ENCODE results near the gene NUP210. TPM values are rescaled to one million over a fixed set of nuclear protein-coding genes. Genes with fewer than 3 reads are reported as not detected.

NUP210 gene
- total RNA-seq, 1 experiment from 2014 or later, result 0.05 TPM

DNA sequence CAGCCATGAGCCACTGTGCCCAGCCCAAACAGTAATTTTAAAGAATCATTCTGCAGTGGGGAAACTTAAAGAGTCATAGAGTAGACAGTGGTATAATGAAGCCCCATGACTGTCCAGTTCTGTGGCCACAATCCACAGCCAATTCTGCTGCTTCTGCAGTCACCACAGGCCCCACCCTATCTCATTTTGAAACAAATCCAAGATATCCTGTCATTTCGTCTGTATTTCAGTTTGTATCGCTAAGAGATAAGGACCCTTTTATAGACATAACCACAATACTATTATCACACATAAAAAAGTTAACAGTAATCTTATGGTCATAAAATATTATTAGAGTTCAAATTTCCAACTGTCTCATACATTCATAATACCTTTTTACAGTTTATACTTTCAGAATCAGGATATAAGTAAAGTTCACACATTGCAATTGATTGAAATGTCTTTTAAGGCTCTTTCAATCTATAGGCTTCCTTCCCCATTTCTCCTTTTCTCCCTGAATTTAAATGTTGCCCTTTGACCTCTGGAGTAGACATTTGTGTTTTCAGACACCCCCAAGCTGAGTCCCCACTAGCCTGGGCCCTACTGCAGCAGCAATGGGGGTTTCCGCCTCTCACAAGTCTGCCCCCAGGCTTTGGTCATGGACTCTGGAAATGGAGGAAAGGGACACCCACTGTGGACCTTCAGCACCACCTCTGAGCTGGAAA lies 4.2 kb upstream of the NUP210 start:
- no peaks in the 10 kb centered on the region for H3K36me3 ChIP-seq
- no peaks in the 10 kb centered on the region for H3K9me3 ChIP-seq (replicated peaks)
- H3K4me3 ChIP-seq, result no peak overlapping the region
- DNase-seq (ENCODE audit: low read depth in 1 of 2, low spot score in 2 of 2), result no peak
- no peak overlapping the region for H3K27ac ChIP-seq
- H3K4me1 ChIP-seq (replicated peaks), result no peaks in the 10 kb centered on the region
- H3K27me3 ChIP-seq (replicated peaks), result peaks cover 9% of the 10 kb centered on the region; the same call in 1 of the 2 replicates

DNA sequence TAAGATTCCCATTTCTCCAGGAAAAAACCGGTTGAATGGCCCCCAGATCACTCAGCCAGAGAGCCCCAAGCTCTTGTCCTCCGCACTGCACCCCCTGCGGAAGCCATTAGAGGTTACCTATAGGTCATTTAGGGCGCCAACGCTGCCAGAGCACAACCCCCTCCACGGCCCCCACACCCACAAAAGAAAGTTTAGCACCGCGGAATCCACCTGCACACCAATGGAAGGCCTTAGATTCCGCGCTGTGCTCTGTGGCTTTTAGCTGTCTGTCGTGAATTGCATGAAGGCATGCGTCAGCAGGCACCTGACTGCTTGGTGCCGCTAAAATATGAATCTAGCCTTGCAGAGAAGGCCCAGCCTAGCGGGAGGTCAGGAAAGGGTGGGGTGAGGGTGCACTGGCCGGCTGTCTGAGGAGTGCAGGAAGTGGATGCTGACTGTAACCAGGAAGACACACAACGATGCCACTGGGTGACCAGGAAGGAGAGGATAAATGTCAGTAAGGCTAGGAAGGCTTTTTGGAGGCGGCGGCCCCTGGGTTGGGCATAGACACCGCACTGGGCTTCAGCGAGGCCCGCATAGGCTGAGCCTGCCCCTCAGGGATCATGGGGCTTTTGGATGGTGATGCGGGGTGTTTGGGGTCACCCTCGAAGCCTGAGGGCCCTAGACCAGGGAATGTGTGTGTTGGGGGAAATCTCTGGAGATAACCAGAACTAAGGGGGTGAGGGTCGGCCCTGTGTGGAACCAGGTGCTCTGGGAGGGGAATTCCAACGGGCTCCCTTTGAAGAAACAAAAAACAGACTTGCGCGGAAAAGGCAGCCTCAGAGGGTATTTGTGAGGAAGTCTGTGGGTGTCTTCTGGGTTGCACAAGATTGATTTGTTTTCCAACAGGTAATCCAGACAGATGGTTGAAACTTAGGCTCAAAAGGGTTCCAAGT lies 976 bp upstream of the NUP210 start:
- Histone ChIP-seq H3K27ac (no peak overlapping the region), H3K27me3 (replicated peaks) (peaks cover 9% of the 10 kb centered on the region; the same call in 1 of the 2 replicates)

DNA sequence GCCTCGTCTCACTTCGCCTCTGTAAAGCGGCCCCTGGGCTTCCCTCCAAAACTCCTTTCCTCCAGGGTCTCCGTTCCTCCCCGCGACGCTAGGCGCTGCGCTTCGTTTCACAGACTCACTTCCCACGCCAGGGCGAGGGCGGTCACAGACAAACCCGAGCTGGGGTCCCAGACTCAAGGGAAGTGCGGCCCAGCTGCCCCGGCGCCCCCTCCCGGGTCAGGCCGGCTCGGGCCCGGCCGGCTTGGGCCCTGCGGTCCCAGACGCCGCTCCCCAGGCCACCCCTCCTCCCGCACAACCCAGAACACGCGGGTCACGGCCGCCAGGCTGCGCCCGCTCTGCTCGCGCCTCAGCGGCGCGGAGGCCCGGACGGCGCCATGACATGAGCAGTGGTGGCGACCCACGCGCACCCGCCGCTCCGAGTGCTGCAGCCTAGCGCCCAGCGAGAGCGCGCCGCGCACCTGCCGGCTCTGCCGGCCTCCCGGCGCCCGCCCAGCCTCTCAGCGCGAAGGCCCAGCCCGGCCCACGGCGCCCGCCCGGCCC lies 547 bp downstream of the NUP210 start:
- Histone ChIP-seq H3K36me3 (no peaks in the 10 kb centered on the region), H3K4me1 (replicated peaks) (no peaks in the 10 kb centered on the region), H3K27me3 (replicated peaks) (peaks cover 9% of the 10 kb centered on the region; the same call in 1 of the 2 replicates), H3K4me3 (no peak overlapping the region), H3K9me3 (replicated peaks) (no peaks in the 10 kb centered on the region), H3K27ac (no peak overlapping the region)
- DNase-seq (ENCODE audit: low read depth in 1 of 2, low spot score in 2 of 2), result no peak

More for the DNA sequence above, 976 bp upstream of the NUP210 start:
- H3K36me3 ChIP-seq, result no peaks in the 10 kb centered on the region
- no peaks in the 10 kb centered on the region for H3K9me3 ChIP-seq (replicated peaks)
- DNase-seq (ENCODE audit: low read depth in 1 of 2, low spot score in 2 of 2), result no peak
- H3K4me1 ChIP-seq (replicated peaks), result no peaks in the 10 kb centered on the region
- H3K4me3 ChIP-seq, result no peak overlapping the region

DNA sequence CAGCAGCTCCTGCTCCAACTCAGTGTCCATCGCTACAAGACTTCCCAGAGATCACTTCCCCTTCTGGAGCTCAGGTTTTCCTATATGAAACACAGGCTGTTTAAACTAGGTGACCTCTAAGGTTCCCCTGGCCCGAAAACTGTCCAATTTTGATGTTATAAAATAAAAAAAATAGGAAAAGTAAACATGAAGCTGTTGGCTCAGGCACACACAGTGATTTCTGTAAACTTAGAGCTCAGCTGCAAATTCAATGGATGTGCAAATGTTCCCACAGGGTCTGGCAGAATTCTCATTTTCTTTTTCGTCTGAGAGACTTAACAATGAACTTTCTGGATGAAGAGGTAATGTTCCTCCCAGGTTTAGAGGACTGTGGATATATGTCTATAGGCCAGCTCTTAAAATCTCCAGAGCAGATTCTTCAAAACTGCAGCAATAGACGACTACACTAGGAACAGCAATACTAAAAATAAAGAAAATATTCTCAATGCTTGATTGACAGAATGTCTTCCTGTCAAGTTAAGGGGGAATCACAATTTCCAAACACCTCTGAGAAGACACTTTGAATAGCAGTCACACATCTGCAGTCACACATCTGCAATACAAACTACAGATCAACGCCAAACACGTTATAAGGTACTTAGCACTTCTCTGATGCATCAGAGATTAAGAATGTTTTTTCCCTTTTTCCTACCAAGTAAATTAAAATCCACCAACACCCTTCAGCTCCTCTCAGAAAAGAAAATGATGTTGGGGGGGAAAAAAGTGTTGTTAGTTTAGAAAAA lies 2.8 kb downstream of the NUP210 start:
- Histone ChIP-seq H3K27ac (no peak overlapping the region), H3K9me3 (replicated peaks) (no peaks in the 10 kb centered on the region), H3K4me1 (replicated peaks) (no peaks in the 10 kb centered on the region), H3K27me3 (replicated peaks) (peaks cover 9% of the 10 kb centered on the region; the same call in 1 of the 2 replicates), H3K4me3 (no peak overlapping the region), H3K36me3 (no peaks in the 10 kb centered on the region)
- DNase-seq (ENCODE audit: low read depth in 1 of 2, low spot score in 2 of 2), result no peak

DNA sequence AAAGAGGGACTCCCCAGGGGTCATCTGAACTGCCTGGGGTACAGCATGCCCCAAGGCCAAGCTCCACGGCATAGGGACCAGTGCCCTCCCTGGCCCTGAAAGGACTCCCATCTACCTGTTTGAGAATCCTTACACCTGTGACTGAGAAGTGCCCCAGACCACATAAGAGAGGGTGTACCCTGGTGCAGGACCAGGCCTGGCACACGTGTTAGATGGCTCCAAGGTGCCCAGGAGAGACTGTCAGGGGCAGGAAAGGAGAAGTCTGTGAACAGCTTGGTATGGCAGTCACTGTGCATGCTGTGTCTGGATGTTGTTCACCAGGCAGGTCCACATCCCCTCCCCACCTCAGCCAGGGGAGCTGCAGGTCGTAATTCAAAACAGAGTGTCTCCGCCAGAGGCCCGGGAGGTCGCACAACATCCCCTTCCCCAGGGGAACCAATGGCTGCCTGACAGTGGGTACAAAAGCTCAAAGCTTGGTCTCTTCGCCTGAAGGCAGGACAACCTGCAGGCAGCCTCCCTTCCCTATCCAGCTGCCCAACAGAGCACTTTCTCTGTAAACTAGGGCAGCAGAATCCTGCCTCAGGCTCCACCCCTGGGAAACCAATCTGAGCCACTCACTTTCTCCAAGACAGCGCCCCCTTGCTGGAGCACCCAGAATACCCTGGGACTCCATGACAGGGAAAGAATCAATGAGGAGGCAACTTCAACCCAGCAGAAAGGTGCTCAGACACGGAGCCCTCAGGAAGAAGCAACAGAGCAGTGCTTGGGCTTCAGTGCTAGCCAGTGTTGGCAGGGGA lies 3.9 kb downstream of the NUP210 start:
- Histone ChIP-seq H3K9me3 (replicated peaks) (no peaks in the 10 kb centered on the region), H3K4me3 (no peak overlapping the region), H3K36me3 (no peaks in the 10 kb centered on the region), H3K27ac (no peak overlapping the region), H3K4me1 (replicated peaks) (no peaks in the 10 kb centered on the region), H3K27me3 (replicated peaks) (peaks cover 9% of the 10 kb centered on the region; the same call in 1 of the 2 replicates)
- no peak for DNase-seq (ENCODE audit: low read depth in 1 of 2, low spot score in 2 of 2)

DNA sequence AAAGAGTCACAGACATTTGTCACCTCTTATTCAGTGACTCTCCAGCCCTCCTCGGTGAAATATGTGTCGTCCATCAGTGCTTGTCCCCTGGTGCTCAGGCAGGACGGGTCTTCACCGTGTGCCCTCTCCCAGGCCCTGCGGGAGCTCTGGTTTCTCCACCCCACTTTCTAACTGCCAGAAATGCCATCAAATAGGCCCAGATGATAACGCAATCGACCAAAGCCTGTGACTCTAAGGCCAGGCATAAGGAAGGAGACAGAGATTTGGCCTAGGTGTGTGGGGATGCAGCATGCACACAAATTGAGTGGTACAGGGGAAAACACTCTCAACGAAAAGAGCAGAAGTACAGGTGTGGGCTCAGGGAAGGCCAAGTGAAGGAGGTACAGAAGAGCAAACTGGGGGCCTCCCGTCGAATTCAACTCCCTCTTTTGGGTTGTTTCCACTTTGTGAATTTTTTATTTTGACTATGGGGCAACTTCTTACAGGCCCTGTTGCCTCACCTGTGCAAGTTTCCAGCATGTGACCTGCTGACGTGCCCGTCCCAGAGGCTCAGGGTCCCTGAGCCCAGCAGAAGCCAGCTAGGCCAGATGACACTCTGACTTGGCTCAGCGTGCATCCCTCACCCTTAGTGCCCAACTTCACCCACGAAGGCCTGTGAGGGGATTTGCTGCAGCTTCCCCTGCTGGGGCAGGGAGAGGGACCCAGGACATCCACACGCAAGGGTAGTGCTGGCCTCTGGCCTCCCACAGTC lies 4.7 kb downstream of the NUP210 start:
- no peaks in the 10 kb centered on the region for H3K9me3 ChIP-seq (replicated peaks)
- no peak overlapping the region for H3K4me3 ChIP-seq
- H3K4me1 ChIP-seq (replicated peaks), result no peaks in the 10 kb centered on the region
- no peak for DNase-seq (ENCODE audit: low read depth in 1 of 2, low spot score in 2 of 2)
- H3K27ac ChIP-seq, result no peak overlapping the region
- peaks cover 1% of the 10 kb centered on the region; the same call in 1 of the 2 replicates for H3K27me3 ChIP-seq (replicated peaks)
- no peaks in the 10 kb centered on the region for H3K36me3 ChIP-seq

DNA sequence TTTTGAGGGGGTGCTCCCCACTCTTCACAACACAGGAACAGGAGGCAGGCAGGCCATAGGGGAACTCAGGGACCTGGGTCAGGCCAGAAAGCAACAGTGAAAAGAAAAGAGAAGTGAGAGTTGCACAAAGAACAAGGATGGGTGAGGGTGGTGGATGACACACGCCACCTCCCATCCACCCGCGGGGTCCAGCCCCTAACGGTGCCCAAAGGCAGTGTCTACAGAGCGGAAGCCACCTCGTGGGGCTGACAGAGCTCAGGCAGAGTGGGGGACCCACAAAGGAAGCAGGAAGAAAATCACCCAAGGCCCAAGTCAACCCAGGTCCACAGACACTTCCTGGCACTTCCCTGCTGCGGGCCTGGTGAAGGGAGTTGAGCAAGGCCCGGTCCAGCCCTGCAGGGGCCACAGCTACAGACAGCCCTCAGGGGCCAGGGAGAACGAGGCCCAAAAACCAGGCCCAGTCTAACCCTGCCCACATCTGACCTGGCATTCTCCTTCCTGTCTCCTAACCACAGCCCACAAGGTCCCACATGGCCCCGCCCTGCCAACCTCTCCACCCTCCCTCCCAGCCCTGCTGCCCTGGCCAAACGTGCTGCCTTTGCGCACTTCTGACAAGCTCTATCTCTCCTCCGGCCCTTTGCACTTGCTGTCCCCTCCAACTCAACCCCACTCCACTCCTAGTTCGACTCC lies 5.9 kb downstream of the NUP210 start:
- no peaks in the 10 kb centered on the region for H3K36me3 ChIP-seq
- H3K4me3 ChIP-seq, result no peak overlapping the region
- H3K9me3 ChIP-seq (replicated peaks), result no peaks in the 10 kb centered on the region
- DNase-seq (ENCODE audit: low read depth in 1 of 2, low spot score in 2 of 2), result no peak
- H3K4me1 ChIP-seq (replicated peaks), result no peaks in the 10 kb centered on the region
- H3K27ac ChIP-seq, result no peak overlapping the region
- H3K27me3 ChIP-seq (replicated peaks), result no peaks in the 10 kb centered on the region; the same call in 1 of the 2 replicates

DNA sequence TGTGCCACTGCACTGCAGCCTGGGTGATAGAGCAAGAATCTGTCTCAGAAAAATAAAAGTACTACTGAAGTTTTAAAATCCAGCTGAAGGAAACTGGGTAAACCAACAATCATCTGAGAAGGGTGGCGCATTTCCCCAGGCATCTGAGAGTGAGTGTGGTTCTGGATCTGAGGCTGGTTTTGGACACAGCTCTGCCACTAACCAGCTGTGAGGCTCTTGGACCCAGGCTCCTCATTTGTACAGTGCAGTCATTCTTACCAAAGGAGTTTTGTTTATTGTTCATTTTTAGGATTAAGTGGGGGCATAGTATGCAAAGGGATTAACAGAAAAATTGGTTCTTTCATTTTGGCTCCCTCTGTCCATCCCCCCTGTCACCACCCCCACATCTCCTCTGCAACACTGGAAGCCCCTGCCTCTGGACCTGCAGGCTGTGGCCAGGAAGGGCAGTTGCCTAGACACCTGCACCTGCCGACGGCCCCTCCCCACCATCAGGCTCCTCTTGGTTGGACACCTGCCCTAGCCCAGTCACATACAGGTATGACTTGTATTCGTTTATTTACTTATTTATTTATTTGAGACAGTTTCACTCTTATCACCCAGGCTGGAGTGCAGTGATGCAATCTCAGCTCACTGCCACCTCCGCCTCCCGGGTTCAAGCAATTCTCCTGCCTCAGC lies 8.8 kb downstream of the NUP210 start:
- Histone ChIP-seq H3K36me3 (no peaks in the 10 kb centered on the region), H3K27ac (no peak overlapping the region), H3K27me3 (replicated peaks) (no peaks in the 10 kb centered on the region), H3K4me1 (replicated peaks) (no peaks in the 10 kb centered on the region), H3K9me3 (replicated peaks) (peaks cover 3% of the 10 kb centered on the region; the same call in 1 of the 2 replicates), H3K4me3 (no peak overlapping the region)
- no peak for DNase-seq (ENCODE audit: low read depth in 1 of 2, low spot score in 2 of 2)

DNA sequence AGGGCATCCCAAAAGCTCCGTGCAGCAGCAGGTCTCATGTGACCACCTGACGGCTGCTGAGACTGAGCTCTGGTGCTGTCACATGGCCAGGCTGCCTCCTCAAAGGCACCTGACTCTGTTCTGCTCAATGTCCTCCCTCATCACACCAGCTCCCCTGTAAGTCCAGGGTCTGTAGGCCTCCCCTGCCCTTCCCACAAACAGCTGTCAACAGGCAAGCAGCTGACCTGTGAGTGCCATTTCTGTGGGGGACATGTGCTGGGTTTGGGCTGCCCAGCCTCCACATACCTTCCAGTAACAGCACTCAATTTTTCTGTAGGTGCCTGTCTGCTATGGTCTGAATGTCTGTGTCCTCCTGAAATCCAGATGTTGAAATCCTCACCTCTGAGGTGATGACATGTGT lies 11.2 kb downstream of the NUP210 start:
- no peaks in the 10 kb centered on the region for H3K4me1 ChIP-seq (replicated peaks)
- no peak overlapping the region for H3K4me3 ChIP-seq
- DNase-seq (ENCODE audit: low read depth in 1 of 2, low spot score in 2 of 2), result no peak
- peaks cover 3% of the 10 kb centered on the region; the same call in 1 of the 2 replicates for H3K9me3 ChIP-seq (replicated peaks)
- H3K36me3 ChIP-seq, result no peaks in the 10 kb centered on the region
- no peak overlapping the region for H3K27ac ChIP-seq
- no peaks in the 10 kb centered on the region for H3K27me3 ChIP-seq (replicated peaks)

DNA sequence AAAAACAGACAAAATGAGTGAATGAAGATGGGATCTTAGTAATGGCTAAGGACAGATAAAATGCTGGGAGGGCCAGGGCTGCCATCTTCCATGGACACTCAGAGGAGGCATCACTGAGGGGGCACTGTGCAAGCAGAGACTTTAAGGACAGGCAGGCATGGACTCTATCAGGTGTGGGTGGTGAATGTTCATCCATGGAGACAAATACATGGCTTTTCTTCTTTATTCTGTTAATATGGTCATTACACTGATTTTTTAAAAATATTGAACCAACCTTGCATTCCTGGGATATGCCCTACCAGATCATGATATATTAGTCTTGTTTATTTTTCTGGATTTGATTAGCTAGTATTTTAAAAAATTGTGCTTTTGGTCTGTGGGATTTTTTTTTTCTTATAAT lies 12.2 kb downstream of the NUP210 start:
- DNase-seq (ENCODE audit: low read depth in 1 of 2, low spot score in 2 of 2), result no peak
- Histone ChIP-seq H3K36me3 (no peaks in the 10 kb centered on the region), H3K27ac (no peak overlapping the region), H3K4me3 (no peak overlapping the region), H3K27me3 (replicated peaks) (no peaks in the 10 kb centered on the region), H3K9me3 (replicated peaks) (peaks cover 3% of the 10 kb centered on the region; the same call in 1 of the 2 replicates), H3K4me1 (replicated peaks) (no peaks in the 10 kb centered on the region)

DNA sequence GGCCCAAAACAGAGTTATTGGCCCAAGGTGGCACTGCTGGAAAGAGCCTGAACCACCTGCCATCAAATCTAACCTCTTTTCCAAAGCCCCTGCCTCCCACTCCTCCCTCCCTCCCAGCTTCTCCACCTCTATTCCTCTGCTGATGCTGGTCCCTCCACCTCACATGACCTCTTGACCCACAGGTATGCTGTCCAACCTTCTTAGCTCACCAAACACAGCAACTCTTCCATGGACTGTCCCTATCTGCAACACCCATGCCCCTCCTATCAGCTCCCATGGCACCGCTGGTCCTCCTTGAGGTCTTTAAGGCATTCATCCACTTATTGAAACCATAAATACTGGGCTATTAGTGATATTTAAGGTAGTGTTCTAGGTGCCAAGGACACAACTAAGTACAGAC lies 12.6 kb downstream of the NUP210 start:
- H3K9me3 ChIP-seq (replicated peaks), result peaks cover 3% of the 10 kb centered on the region; the same call in 1 of the 2 replicates
- no peaks in the 10 kb centered on the region for H3K27me3 ChIP-seq (replicated peaks)
- no peak overlapping the region for H3K27ac ChIP-seq
- H3K4me3 ChIP-seq, result no peak overlapping the region
- no peak for DNase-seq (ENCODE audit: low read depth in 1 of 2, low spot score in 2 of 2)
- H3K36me3 ChIP-seq, result no peaks in the 10 kb centered on the region
- H3K4me1 ChIP-seq (replicated peaks), result no peaks in the 10 kb centered on the region
